Panc1 (cell line): Measurements from ENCODE around the gene DLG2. TPM values are rescaled to one million over a fixed set of nuclear protein-coding genes. Genes with fewer than 3 reads are reported as not detected.

Experiments used
- ATAC-seq: fragments of 200-7000 bp; cut with Tn5 transposase; 2 replicates; pipeline ENCODE4 v1.9.1; 2020; ENCODE audit warnings: mild to moderate bottlenecking, moderate library complexity
- BruUV-seq: library from RNA; stranded (reverse); fragments of 400-500 nt; replicated peaks from 2 replicates; lab custom pipeline; 2021; lab: Mats Ljungman, UMichigan
- CTCF ChIA-PET: fragments of 300-600 bp; sonication (Branson Sonifier 250); formaldehyde crosslinking; loops from one replicate; lab custom pipeline; 2022; ENCODE audit warnings: antibody characterized with exemption; lab: Charles Lee
- POLR2A ChIA-PET: fragments of 300-600 bp; sonication (Branson Sonifier 250); formaldehyde crosslinking; loops from one replicate; lab custom pipeline; 2022; ENCODE audit warnings: antibody characterized with exemption; lab: Charles Lee
- DNase-seq: peaks from one replicate; pipeline ENCODE4 v3.0.0-alpha.2; 2010; ENCODE audit warnings: low read depth, low spot score
- H3K27ac ChIP-seq: 2 replicates; pipeline ENCODE4 v1.5.1; 2011; ENCODE audit warnings: mild to moderate bottlenecking, low read length, inconsistent platforms
- H3K27me3 ChIP-seq: fragments of 200-500 bp; sonication (Bioruptor generic); 2 replicates; pipeline ENCODE4 v1.6.0; 2014; ENCODE audit warnings: low read length, inconsistent platforms; ENCODE audit not compliant: control insufficient read depth, insufficient read depth
- H3K36me3 ChIP-seq: fragments of 200-500 bp; sonication (Bioruptor generic); 2 replicates; pipeline ENCODE4 v1.5.1; 2014; ENCODE audit warnings: inconsistent platforms, mild to moderate bottlenecking, low read length, moderate library complexity; ENCODE audit not compliant: control insufficient read depth, insufficient read depth
- H3K4me1 ChIP-seq: 2 replicates; pipeline ENCODE4 v1.5.1; 2011; ENCODE audit warnings: inconsistent platforms, mild to moderate bottlenecking, low read length, moderate library complexity; ENCODE audit not compliant: control insufficient read depth, insufficient read depth
- H3K4me3 ChIP-seq, 2 experiments: 2 replicates each; pipeline ENCODE4 v1.5.1; 2011 to 2012; ENCODE audit warnings: low read depth in 2 of 2, low read length in 2 of 2, mild to moderate bottlenecking in 2 of 2, inconsistent platforms in 1 of 2, moderate library complexity in 1 of 2
- H3K9me3 ChIP-seq: fragments of 200-500 bp; sonication (Bioruptor generic); 2 replicates; pipeline ENCODE4 v1.5.1; 2014; ENCODE audit warnings: low read depth, mild to moderate bottlenecking, inconsistent platforms, low read length, moderate library complexity; ENCODE audit not compliant: control insufficient read depth, insufficient read depth
- POLR2AphosphoS5 ChIP-seq: IDR thresholded peaks from 2 replicates; pipeline ENCODE4 v1.6.1; 2012; ENCODE audit warnings: mild to moderate bottlenecking, low read depth, low read length, moderate library complexity
- REST ChIP-seq, 2 experiments: IDR thresholded peaks; 2 replicates each; pipeline ENCODE4 v1.6.1; 2011 to 2012; ENCODE audit warnings: low read depth in 2 of 2, control low read depth in 1 of 2, low read length in 1 of 2, mild to moderate bottlenecking in 1 of 2, moderate library complexity in 1 of 2; ENCODE audit not compliant: insufficient read depth in 1 of 2
- SIN3A ChIP-seq: IDR thresholded peaks from 2 replicates; pipeline ENCODE4 v1.6.1; 2012; ENCODE audit warnings: low read depth, mild to moderate bottlenecking, low read length, moderate library complexity, borderline replicate concordance; ENCODE audit not compliant: insufficient read depth
- TCF7L2 ChIP-seq: IDR thresholded peaks from 2 replicates; pipeline ENCODE4 v1.6.1; 2011; ENCODE audit warnings: mild to moderate bottlenecking, low read depth, low read length, inconsistent platforms
- in situ Hi-C: cut with HindIII; loops from 2 replicates; pipeline ENCODE4 v1.10.0; 2016; ENCODE audit warnings: low sequenced_read_pairs, low pct_unique_long_range_greater_than_20kb
- intact Hi-C: fragments of 100-400 bp; cut with micrococcal nuclease; formaldehyde crosslinking; loops from one replicate; pipeline ENCODE4 v1.10.0; 2022; ENCODE audit not compliant: unreplicated experiment
- total RNA-seq: library from RNA; stranded (reverse); gene quantifications from one replicate; pipeline ENCODE4 v1.2.1, GENCODE V29; 2021; ENCODE audit not compliant: unreplicated experiment
- TF ChIP-seq, protein P1 (sequence below): fragments of 450-650 bp; IDR thresholded peaks from 2 replicates; pipeline ENCODE4 v1.5.1; 2017; ENCODE audit warnings: mild to moderate bottlenecking

Gene DLG2
- total RNA-seq, 1 experiment from 2014 or later: 4.2 TPM

- Histone ChIP-seq H3K9me3 (no peaks in the 10 kb centered on the region), H3K36me3 (no peaks in the 10 kb centered on the region), H3K4me1 (no peaks in the 10 kb centered on the region), H3K27ac (no peak overlapping the region), H3K4me3 (no peak overlapping the region), H3K27me3 (no peaks in the 10 kb centered on the region)
- intact Hi-C loops: no loop called here
- no peak for ATAC-seq
- no TSS peak for BruUV-seq
- no peak for DNase-seq
- TF ChIP-seq, protein P1, sequence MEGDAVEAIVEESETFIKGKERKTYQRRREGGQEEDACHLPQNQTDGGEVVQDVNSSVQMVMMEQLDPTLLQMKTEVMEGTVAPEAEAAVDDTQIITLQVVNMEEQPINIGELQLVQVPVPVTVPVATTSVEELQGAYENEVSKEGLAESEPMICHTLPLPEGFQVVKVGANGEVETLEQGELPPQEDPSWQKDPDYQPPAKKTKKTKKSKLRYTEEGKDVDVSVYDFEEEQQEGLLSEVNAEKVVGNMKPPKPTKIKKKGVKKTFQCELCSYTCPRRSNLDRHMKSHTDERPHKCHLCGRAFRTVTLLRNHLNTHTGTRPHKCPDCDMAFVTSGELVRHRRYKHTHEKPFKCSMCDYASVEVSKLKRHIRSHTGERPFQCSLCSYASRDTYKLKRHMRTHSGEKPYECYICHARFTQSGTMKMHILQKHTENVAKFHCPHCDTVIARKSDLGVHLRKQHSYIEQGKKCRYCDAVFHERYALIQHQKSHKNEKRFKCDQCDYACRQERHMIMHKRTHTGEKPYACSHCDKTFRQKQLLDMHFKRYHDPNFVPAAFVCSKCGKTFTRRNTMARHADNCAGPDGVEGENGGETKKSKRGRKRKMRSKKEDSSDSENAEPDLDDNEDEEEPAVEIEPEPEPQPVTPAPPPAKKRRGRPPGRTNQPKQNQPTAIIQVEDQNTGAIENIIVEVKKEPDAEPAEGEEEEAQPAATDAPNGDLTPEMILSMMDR: no peak
- no peak for TF ChIP-seq SIN3A
- TF ChIP-seq POLR2AphosphoS5: no peak
- TF ChIP-seq REST (IDR thresholded peaks at IDR 0.05; ENCODE audit: insufficient read depth in 1 of 2, low read depth in 2 of 2, low read length in 1 of 2): no peak
- no peak for TF ChIP-seq TCF7L2
- POLR2A ChIA-PET: no interaction called here
- CTCF ChIA-PET: no interaction called here
- in situ Hi-C loops: no loop called here
These were observed 1920.6 kb downstream of the DLG2 start for GRCh38 chr11:83706566-83706965.

GRCh38 chr11:83702796-83703195, 1924.3 kb downstream of the DLG2 start:
- Histone ChIP-seq H3K4me1 (no peaks in the 10 kb centered on the region), H3K27ac (no peak overlapping the region), H3K9me3 (no peaks in the 10 kb centered on the region), H3K27me3 (no peaks in the 10 kb centered on the region), H3K36me3 (no peaks in the 10 kb centered on the region), H3K4me3 (no peak overlapping the region)
- TF ChIP-seq SIN3A (no peak), POLR2AphosphoS5 (no peak), REST (IDR thresholded peaks at IDR 0.05; ENCODE audit: insufficient read depth in 1 of 2, low read depth in 2 of 2, low read length in 1 of 2) (no peak), TCF7L2 (no peak)
- no TSS peak for BruUV-seq
- DNase-seq (no peak), ATAC-seq (no peak)
- POLR2A ChIA-PET: no interaction called here
- CTCF ChIA-PET: interaction anchor here (0.7 kb wide), 1 partner anchor 1906 kb away, joined by 4 read pairs; no protein-coding TSS in a partner anchor
- in situ Hi-C loops (no loop called here), intact Hi-C loops (no loop called here)
